Fibroblast of lung (primary cell): ENCODE measurements around the gene KIF16B. TPM values are rescaled to one million over a fixed set of nuclear protein-coding genes. Genes with fewer than 3 reads are reported as not detected.
A peak's percentile ranks its signal among the peaks of the same experiment; 100 is the strongest.

Experiments used
- DNase-seq, 2 donors: peaks; one replicate each; pipeline versions ENCODE4 v3.0.0 to v3.0.0-alpha.2; 2010; ENCODE audit warnings: low read depth in 2 of 2
- H2AFZ ChIP-seq: 2 replicates; pipeline ENCODE4 v1.5.1; 2012; ENCODE audit warnings: low read length, control low read depth, inconsistent platforms
- H3K27ac ChIP-seq: 2 replicates; pipeline ENCODE4 v1.5.1; 2011; ENCODE audit warnings: low read length, control low read depth; ENCODE audit not compliant: insufficient read depth
- H3K27me3 ChIP-seq: 2 replicates; pipeline ENCODE4 v1.5.1; 2011; ENCODE audit warnings: mild to moderate bottlenecking, low read length; ENCODE audit not compliant: control insufficient read depth, insufficient read depth
- H3K36me3 ChIP-seq: 2 replicates; pipeline ENCODE4 v1.5.1; 2011; ENCODE audit warnings: low read length; ENCODE audit not compliant: control insufficient read depth, insufficient read depth
- H3K4me1 ChIP-seq: 2 replicates; pipeline ENCODE4 v1.5.1; 2011; ENCODE audit warnings: low read length; ENCODE audit not compliant: control insufficient read depth, insufficient read depth; ENCODE audit errors: extremely low read depth
- H3K4me2 ChIP-seq: 2 replicates; pipeline ENCODE4 v1.5.1; 2011; ENCODE audit warnings: low read length, control low read depth; ENCODE audit not compliant: insufficient read depth; ENCODE audit errors: extremely low read depth
- H3K4me3 ChIP-seq, 4 experiments: fragments of 200-600 bp in 1 of 4; sonication (generic) in 1 of 4; replicated peaks in 1 of 4; 2 replicates each; pipeline ENCODE4 v1.5.1; 2011 to 2016; ENCODE audit warnings: low read length in 4 of 4, low read depth in 3 of 4, mild to moderate bottlenecking in 3 of 4, control low read depth in 2 of 4, inconsistent platforms in 1 of 4, mixed read lengths in 1 of 4; ENCODE audit not compliant: insufficient read depth in 1 of 4; ENCODE audit errors: control extremely low read depth in 1 of 4
- H3K79me2 ChIP-seq: 2 replicates; pipeline ENCODE4 v1.5.1; 2012; ENCODE audit warnings: mild to moderate bottlenecking, low read length, inconsistent platforms; ENCODE audit not compliant: control insufficient read depth, insufficient read depth
- H3K9ac ChIP-seq: 2 replicates; pipeline ENCODE4 v1.5.1; 2011; ENCODE audit warnings: mild to moderate bottlenecking, low read length, control low read depth; ENCODE audit not compliant: insufficient read depth
- H3K9me3 ChIP-seq: 2 replicates; pipeline ENCODE4 v1.5.1; 2012; ENCODE audit warnings: low read depth, low read length; ENCODE audit not compliant: control insufficient read depth, insufficient read depth
- H4K20me1 ChIP-seq: 2 replicates; pipeline ENCODE4 v1.5.1; 2011; ENCODE audit warnings: low read length; ENCODE audit not compliant: control insufficient read depth, insufficient read depth; ENCODE audit errors: extremely low read depth
- EZH2 ChIP-seq: IDR thresholded peaks from 2 replicates; pipeline ENCODE4 v1.5.1; 2012; ENCODE audit warnings: low read length, control low read depth, mild to moderate bottlenecking; ENCODE audit errors: missing control alignments
- polyA plus RNA-seq, 2 donors: library from polyadenylated mRNA; depleted of rRNA in 1 of 2; stranded (reverse) in 1 of 2; unstranded in 1 of 2; fragments of >200 nt; gene quantifications; 2 replicates each; pipeline ENCODE4 v1.2.1, GENCODE V29; 2011 to 2012; ENCODE audit warnings: missing spikeins in 1 of 2
- total RNA-seq: library from RNA; depleted of rRNA; stranded (reverse); fragments of >200 nt; gene quantifications from 2 replicates; pipeline ENCODE4 v1.2.1, GENCODE V29; 2014
- TF ChIP-seq, protein P1 (sequence below), 2 donors: IDR thresholded peaks in 1 of 2; conservative IDR thresholded peaks in 1 of 2; 1 replicate in 1 of 2; 2 replicates in 1 of 2; pipeline ENCODE4 v1.5.1; 2011 to 2012; ENCODE audit warnings: low read length in 2 of 2, control low read depth in 1 of 2, inconsistent platforms in 1 of 2, low read depth in 1 of 2, mild to moderate bottlenecking in 1 of 2

The KIF16B gene
- total and polyA plus RNA-seq, 2 donors (not counting 1 experiment from before 2014, with no cell fraction given), result 7.7 to 17.3 TPM

GRCh38 chr20:16620961-16621360, 47.7 kb upstream of the KIF16B start:
- Histone ChIP-seq H3K36me3 (no peaks in the 10 kb centered on the region), H3K9me3 (no peaks in the 10 kb centered on the region), H4K20me1 (no peaks in the 10 kb centered on the region), H2AFZ (no peak overlapping the region), H3K4me3 (no peak overlapping the region), H3K79me2 (no peaks in the 10 kb centered on the region), H3K27me3 (no peaks in the 10 kb centered on the region), H3K4me1 (no peaks in the 10 kb centered on the region), H3K4me2 (no peak overlapping the region), H3K9ac (no peak overlapping the region), H3K27ac (no peak overlapping the region)
- TF ChIP-seq, protein P1, sequence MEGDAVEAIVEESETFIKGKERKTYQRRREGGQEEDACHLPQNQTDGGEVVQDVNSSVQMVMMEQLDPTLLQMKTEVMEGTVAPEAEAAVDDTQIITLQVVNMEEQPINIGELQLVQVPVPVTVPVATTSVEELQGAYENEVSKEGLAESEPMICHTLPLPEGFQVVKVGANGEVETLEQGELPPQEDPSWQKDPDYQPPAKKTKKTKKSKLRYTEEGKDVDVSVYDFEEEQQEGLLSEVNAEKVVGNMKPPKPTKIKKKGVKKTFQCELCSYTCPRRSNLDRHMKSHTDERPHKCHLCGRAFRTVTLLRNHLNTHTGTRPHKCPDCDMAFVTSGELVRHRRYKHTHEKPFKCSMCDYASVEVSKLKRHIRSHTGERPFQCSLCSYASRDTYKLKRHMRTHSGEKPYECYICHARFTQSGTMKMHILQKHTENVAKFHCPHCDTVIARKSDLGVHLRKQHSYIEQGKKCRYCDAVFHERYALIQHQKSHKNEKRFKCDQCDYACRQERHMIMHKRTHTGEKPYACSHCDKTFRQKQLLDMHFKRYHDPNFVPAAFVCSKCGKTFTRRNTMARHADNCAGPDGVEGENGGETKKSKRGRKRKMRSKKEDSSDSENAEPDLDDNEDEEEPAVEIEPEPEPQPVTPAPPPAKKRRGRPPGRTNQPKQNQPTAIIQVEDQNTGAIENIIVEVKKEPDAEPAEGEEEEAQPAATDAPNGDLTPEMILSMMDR (conservative IDR thresholded peaks at IDR 0.05 in 1 of 2, IDR thresholded peaks at IDR 0.05 in 1 of 2; ENCODE audit: low read depth in 1 of 2, low read length in 2 of 2), result no peak
- no peak for TF ChIP-seq EZH2
- DNase-seq, result no peak

- H3K4me1 ChIP-seq, result no peaks in the 10 kb centered on the region
- DNase-seq, result no peak
- no peak overlapping the region for H3K27ac ChIP-seq
- H3K9me3 ChIP-seq, result no peaks in the 10 kb centered on the region
- H3K4me3 ChIP-seq, result no peak overlapping the region
- no peaks in the 10 kb centered on the region for H3K36me3 ChIP-seq
- H3K27me3 ChIP-seq, result no peaks in the 10 kb centered on the region
- no peaks in the 10 kb centered on the region for H4K20me1 ChIP-seq
- no peak overlapping the region for H3K4me2 ChIP-seq
- H3K79me2 ChIP-seq, result no peaks in the 10 kb centered on the region
- TF ChIP-seq EZH2, result no peak
- TF ChIP-seq, protein P1 (conservative IDR thresholded peaks at IDR 0.05 in 1 of 2, IDR thresholded peaks at IDR 0.05 in 1 of 2; ENCODE audit: low read depth in 1 of 2, low read length in 2 of 2), result no peak
- no peak overlapping the region for H2AFZ ChIP-seq
- H3K9ac ChIP-seq, result no peak overlapping the region
Observed at GRCh38 chr20:16619953-16620352, 46.7 kb upstream of the KIF16B start.

DNA sequence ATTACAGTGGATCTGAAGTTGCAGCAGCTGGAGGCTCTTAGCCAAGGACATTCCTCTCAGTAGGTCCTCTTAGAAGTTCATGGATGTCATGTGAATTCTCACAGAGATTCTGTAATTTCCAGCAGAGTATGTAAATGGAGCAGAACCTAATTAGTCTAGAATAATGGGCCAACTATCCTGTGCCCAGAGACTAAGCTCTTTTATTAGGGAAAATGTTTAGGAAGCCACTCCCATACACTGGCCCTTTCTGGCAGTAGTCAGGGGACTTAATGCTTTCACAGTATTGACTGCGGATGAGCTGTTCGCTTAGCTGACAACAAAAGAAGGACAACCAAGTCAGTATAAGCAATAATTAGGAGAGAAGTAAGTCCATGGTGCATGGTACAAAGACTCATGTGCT, 43.8 kb upstream of the KIF16B start:
- H3K4me2 ChIP-seq, result no peak overlapping the region
- no peaks in the 10 kb centered on the region for H3K9me3 ChIP-seq
- no peak overlapping the region for H3K9ac ChIP-seq
- H4K20me1 ChIP-seq, result no peaks in the 10 kb centered on the region
- no peak overlapping the region for H2AFZ ChIP-seq
- no peaks in the 10 kb centered on the region for H3K36me3 ChIP-seq
- H3K4me3 ChIP-seq, result no peak overlapping the region
- no peaks in the 10 kb centered on the region for H3K4me1 ChIP-seq
- no peaks in the 10 kb centered on the region for H3K79me2 ChIP-seq
- no peak overlapping the region for H3K27ac ChIP-seq
- H3K27me3 ChIP-seq, result no peaks in the 10 kb centered on the region
- peak in 1 of 2 donors; percentile 14 for DNase-seq
- no peak for TF ChIP-seq EZH2
- TF ChIP-seq, protein P1 (conservative IDR thresholded peaks at IDR 0.05 in 1 of 2, IDR thresholded peaks at IDR 0.05 in 1 of 2; ENCODE audit: low read depth in 1 of 2, low read length in 2 of 2), result no peak
